Pancreas (tissue), 10 donors: ENCODE results near the gene FRMPD4. TPM values are rescaled to one million over a fixed set of nuclear protein-coding genes. Genes with fewer than 3 reads are reported as not detected.

Experiments
- ATAC-seq, 4 donors: fragments of 200-7000 bp; cut with Tn5 transposase; one replicate each; pipeline versions ENCODE4 v1.8.0 to v1.9.1; 2020; ENCODE audit warnings: mild to moderate bottlenecking in 4 of 4, moderate library complexity in 4 of 4
- DNase-seq, 6 donors: peaks; one replicate each; pipeline ENCODE4 v3.0.0-alpha.2; 2020
- FAIRE-seq: peaks from 2 replicates; lab custom pipeline; 2012; peaks lifted over from hg19 to GRCh38; lab: Jason Lieb, UNC
- H3K27ac ChIP-seq, 4 donors: fragments of 200-600 bp; sonication (generic); 1 replicate in 3 of 4; 2 replicates in 1 of 4; pipeline versions ENCODE4 v1.5.0 to v1.8.0; 2020
- H3K27me3 ChIP-seq, 4 donors: fragments of 200-600 bp; one replicate each; pipeline ENCODE4 v1.8.0; 2021
- H3K36me3 ChIP-seq, 3 donors: fragments of 200-600 bp; sonication (generic) in 1 of 3; one replicate each; pipeline versions ENCODE4 v1.5.0 to v1.8.0; 2020 to 2021
- H3K4me1 ChIP-seq, 3 donors: fragments of 200-600 bp; one replicate each; pipeline ENCODE4 v1.8.0; 2021
- H3K4me3 ChIP-seq, 4 donors: fragments of 200-600 bp; sonication (generic) in 2 of 4; one replicate each; pipeline versions ENCODE4 v1.5.0 to v1.8.0; 2020 to 2021
- H3K9me3 ChIP-seq, 4 donors: fragments of 200-600 bp; one replicate each; pipeline ENCODE4 v1.8.0; 2021
- WGBS, 2 donors: extraction: QIAGEN DNeasy Blood & Tissue Kit; methylation state at CpG; one replicate each; pipeline ENCODE4 v1.1.7; 2013; 5-methylcytosine and 5-hydroxymethylcytosine counted together
- intact Hi-C, 3 donors: fragments of 100-400 bp; cut with DNase I; formaldehyde crosslinking; loops; one replicate each; pipeline versions ENCODE4 v1.11.1 to v1.14.2; 2022
- polyA plus RNA-seq, 2 donors: library from polyadenylated mRNA; stranded (reverse); fragments of 200-250 nt; gene quantifications; one replicate each; pipeline ENCODE4 v1.2.3, GENCODE V29; 2013
- total RNA-seq, 6 donors: library from RNA; stranded (reverse); fragmentation: NEBNext Ultra II Directional in 4 of 6; extraction: Animal tissue kit (Norgen Biotek cat#: 25700) in 4 of 6; gene quantifications; one replicate each; pipeline versions ENCODE4 v1.2.1 to v1.2.4, GENCODE V29; 2021 to 2023
- TF ChIP-seq, protein P1 (sequence below), 4 donors: fragments of 200-600 bp; sonication (generic) in 3 of 4; IDR thresholded peaks; one replicate each; pipeline versions ENCODE4 v1.5.0 to v1.8.0; 2021; ENCODE audit warnings: antibody characterized with exemption in 4 of 4
- donor health status: healthy with polysubstance abuse.
- donor health status: DM: no; HTN: no; CAD: no; lungs with moderate emphysema.
- donor health status: DM: no; HTN: no; CAD: no.
- donor health status: control.
- donor health status: control.
- donor health status: Bipolar disorder and iron deficiency.
- donor health status: DM: yes; HTN: yes; CAD: no.
- donor health status: DM: no; HTN: no; CAD: no.
- donor health status: DM: no; HTN: no; CAD: no.
- donor health status: DM: yes; HTN: yes; CAD: no.

FRMPD4 gene
- total and polyA plus RNA-seq, 8 donors, result 0.03 to 0.23 (median 0.06) TPM; not detected in 1

GRCh38 chrX:12580548-12580947, 442.3 kb downstream of the FRMPD4 start:
- intact Hi-C loops, result no loop called here
- TF ChIP-seq, protein P1, sequence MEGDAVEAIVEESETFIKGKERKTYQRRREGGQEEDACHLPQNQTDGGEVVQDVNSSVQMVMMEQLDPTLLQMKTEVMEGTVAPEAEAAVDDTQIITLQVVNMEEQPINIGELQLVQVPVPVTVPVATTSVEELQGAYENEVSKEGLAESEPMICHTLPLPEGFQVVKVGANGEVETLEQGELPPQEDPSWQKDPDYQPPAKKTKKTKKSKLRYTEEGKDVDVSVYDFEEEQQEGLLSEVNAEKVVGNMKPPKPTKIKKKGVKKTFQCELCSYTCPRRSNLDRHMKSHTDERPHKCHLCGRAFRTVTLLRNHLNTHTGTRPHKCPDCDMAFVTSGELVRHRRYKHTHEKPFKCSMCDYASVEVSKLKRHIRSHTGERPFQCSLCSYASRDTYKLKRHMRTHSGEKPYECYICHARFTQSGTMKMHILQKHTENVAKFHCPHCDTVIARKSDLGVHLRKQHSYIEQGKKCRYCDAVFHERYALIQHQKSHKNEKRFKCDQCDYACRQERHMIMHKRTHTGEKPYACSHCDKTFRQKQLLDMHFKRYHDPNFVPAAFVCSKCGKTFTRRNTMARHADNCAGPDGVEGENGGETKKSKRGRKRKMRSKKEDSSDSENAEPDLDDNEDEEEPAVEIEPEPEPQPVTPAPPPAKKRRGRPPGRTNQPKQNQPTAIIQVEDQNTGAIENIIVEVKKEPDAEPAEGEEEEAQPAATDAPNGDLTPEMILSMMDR (IDR thresholded peaks at IDR 0.05), result no peak
- ATAC-seq (no peak), FAIRE-seq (no peak), DNase-seq (no peak)
- no peak overlapping the region for H3K27ac ChIP-seq
- H3K27me3 ChIP-seq, result no peaks in the 10 kb centered on the region
- H3K9me3 ChIP-seq, result no peaks in the 10 kb centered on the region
- H3K4me3 ChIP-seq, result no peak overlapping the region
- H3K36me3 ChIP-seq, result no peaks in the 10 kb centered on the region
- H3K4me1 ChIP-seq, result no peaks in the 10 kb centered on the region
- 34 to 36% methylated on average over 3 of the region's 3 CpGs for WGBS, 2 donors

- H3K27ac ChIP-seq, result no peak overlapping the region
- 81 to 91% methylated on average over 4 of the region's 4 CpGs for WGBS, 2 donors
- no peaks in the 10 kb centered on the region for H3K4me1 ChIP-seq
- H3K27me3 ChIP-seq, result no peaks in the 10 kb centered on the region
- no peak overlapping the region for H3K4me3 ChIP-seq
- no peak for FAIRE-seq
- TF ChIP-seq, protein P1 (IDR thresholded peaks at IDR 0.05), result no peak
- no peak for DNase-seq
- no peak for ATAC-seq
- no peaks in the 10 kb centered on the region for H3K9me3 ChIP-seq
- H3K36me3 ChIP-seq, result no peaks in the 10 kb centered on the region
- intact Hi-C loops, result no loop called here
Observed at GRCh38 chrX:12581546-12581945, 443.3 kb downstream of the FRMPD4 start.

- Histone ChIP-seq H3K27ac (no peak overlapping the region), H3K36me3 (no peaks in the 10 kb centered on the region), H3K4me1 (no peaks in the 10 kb centered on the region), H3K4me3 (no peak overlapping the region), H3K9me3 (no peaks in the 10 kb centered on the region), H3K27me3 (no peaks in the 10 kb centered on the region)
- intact Hi-C loops, result no loop called here
- ATAC-seq, result no peak
- TF ChIP-seq, protein P1 (IDR thresholded peaks at IDR 0.05), result no peak
- no peak for DNase-seq
- no peak for FAIRE-seq
- WGBS, 2 donors, result 67 to 70% methylated on average over 4 of the region's 4 CpGs
Observed at GRCh38 chrX:12582649-12583048, 444.4 kb downstream of the FRMPD4 start.

GRCh38 chrX:12583543-12583942, 445.3 kb downstream of the FRMPD4 start:
- H3K27me3 ChIP-seq, result no peaks in the 10 kb centered on the region
- no peak for ATAC-seq
- no peaks in the 10 kb centered on the region for H3K36me3 ChIP-seq
- intact Hi-C loops, result no loop called here
- no peak overlapping the region for H3K4me3 ChIP-seq
- TF ChIP-seq, protein P1 (IDR thresholded peaks at IDR 0.05), result no peak
- 59 to 80% methylated on average over 25 of the region's 25 CpGs for WGBS, 2 donors
- no peaks in the 10 kb centered on the region for H3K4me1 ChIP-seq
- peak in 1 of 6 donors; percentile 55 for DNase-seq
- no peak for FAIRE-seq
- H3K9me3 ChIP-seq, result no peaks in the 10 kb centered on the region
- H3K27ac ChIP-seq, result no peak overlapping the region

DNA sequence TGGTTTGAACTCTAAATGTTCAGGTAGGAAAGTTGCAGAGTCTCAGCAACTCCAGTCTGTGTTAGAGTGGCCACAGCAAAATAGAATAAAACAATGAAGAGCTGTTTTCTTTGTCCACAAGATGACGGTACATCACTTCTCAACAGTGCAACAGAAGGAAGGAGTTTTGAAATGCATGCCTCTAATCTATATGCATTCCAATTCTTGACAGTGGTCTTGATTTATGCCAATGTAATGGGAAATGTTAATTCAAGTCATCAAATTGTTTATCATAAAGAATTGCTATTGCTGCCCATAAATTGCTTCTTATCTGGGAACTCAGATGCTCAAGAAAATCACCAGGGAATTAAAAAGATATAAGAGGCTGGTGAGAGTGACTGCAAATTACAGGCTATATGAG, 457.4 kb downstream of the FRMPD4 start:
- Histone ChIP-seq H3K27ac (no peak overlapping the region), H3K27me3 (peaks cover 0 to 7% (median 0%) of the 10 kb centered on the region in 4 donors), H3K9me3 (no peaks in the 10 kb centered on the region), H3K4me3 (no peak overlapping the region), H3K4me1 (no peaks in the 10 kb centered on the region), H3K36me3 (no peaks in the 10 kb centered on the region)
- intact Hi-C loops, result no loop called here
- TF ChIP-seq, protein P1 (IDR thresholded peaks at IDR 0.05), result no peak
- DNase-seq (no peak), FAIRE-seq (no peak), ATAC-seq (no peak)
- WGBS, 2 donors, result 61 to 70% methylated on average over 1 of the region's 1 CpG
